Measurements from ENCODE around the gene PRIM2.
"Not testable (repeated sequence)": the region's sequence is repeated elsewhere in the genome, so short reads cannot be mapped to it uniquely, and the experiment has no call there.

PRIM2 gene

GRCh38 chr6:57317060-57317943 lies at the start of gene PRIM2:
Gene PRIM2, plus strand, starts transcription at chr6:57317630. Its CDS starts 816 bp downstream, at chr6:57318446.
- DNase-seq = peak; percentile 81 to 83

DNA sequence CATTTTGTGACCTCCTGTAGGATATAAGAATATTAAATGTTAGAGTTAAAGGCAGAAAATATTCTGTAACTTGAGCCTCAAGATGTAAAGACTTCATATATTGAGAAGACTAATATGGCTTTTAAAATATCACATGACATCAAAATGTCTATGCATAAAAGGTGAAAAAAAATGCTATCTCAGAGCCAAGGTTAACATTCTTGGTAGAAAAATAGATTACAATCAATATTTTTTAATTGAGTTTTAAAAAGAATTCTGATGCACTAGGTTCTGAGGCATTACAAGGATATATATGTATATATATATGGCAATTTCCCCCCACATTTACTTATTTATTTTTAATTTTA lies 49.2 kb upstream of the PRIM2 start:
- no peak for DNase-seq

- DNase-seq = not testable (repeated sequence)
Measured at GRCh38 chr6:57274113-57274824, 43.2 kb upstream of the PRIM2 start.

DNA sequence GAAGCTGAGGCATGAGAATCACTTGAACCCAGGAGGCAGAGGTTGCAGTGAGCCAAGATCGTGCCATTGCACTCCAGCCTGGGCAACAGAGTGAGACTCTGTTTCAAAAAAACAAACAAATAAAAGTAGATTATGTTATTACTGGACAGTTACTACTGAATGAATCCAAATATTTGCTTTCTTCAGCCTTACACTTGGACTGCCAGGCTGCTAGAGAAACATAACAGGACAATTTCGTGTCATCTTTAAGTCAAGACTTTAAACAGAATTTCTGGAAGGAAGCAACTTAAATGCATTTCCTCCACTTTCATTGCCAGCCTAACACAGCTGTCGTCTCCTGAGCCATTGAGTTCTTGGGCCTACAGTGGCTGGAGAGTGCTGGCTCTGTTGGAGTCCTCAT lies 42.0 kb upstream of the PRIM2 start:
- DNase-seq = no peak

- no peak for DNase-seq
Measured at GRCh38 chr6:57276946-57277345, 40.5 kb upstream of the PRIM2 start.

- no peak for DNase-seq
Measured at GRCh38 chr6:57278570-57278969, 38.9 kb upstream of the PRIM2 start.

DNA sequence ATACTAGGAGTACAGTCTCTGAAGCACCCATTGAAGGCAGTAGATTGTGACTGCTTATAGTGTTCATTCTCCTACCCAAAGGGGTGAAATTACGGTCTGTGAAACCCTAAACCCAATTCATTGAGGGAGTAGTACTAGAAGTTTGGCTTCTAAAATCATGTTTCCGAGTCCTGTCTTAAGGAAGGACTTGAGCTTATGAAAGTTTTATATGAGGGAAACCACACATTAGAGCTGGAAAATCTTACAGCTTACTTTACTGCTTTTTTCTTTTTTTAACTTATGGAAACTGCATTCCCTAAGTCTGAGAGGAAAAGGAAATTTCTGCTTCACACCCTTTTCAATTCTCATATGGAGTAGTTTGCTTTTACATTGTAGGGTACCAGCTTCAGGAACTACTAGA lies 38.4 kb upstream of the PRIM2 start:
- no peak for DNase-seq

- DNase-seq = no peak
Measured at GRCh38 chr6:57283106-57283505, 34.3 kb upstream of the PRIM2 start.

DNA sequence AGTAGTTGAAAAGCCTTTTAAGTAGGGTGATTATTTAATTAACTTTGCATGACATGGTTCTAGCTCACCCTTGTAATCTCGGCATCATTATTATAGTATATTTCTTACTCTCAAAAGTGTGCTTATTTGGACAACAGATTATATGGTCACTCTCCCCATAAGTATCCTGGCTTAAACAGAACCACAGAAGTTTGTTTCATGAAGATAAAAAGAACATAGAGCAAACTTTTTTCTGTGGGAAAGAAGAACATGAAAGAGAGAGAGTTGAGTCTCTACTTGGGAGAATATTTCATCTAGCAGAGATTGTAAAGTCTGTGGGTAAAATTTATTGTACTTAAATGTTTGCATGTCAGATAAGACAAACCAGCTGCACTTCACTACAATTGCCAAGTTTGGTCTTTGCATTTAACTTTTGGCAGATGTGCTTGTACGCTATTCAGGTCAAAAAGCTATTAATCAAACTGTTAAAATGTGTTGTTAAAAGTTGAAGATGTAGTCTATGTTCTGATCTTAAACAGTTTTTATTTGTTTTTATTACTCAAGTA lies 33.4 kb upstream of the PRIM2 start:
- DNase-seq = no peak

- not testable (repeated sequence) for DNase-seq
Measured at GRCh38 chr6:57288136-57288535, 29.3 kb upstream of the PRIM2 start.

DNA sequence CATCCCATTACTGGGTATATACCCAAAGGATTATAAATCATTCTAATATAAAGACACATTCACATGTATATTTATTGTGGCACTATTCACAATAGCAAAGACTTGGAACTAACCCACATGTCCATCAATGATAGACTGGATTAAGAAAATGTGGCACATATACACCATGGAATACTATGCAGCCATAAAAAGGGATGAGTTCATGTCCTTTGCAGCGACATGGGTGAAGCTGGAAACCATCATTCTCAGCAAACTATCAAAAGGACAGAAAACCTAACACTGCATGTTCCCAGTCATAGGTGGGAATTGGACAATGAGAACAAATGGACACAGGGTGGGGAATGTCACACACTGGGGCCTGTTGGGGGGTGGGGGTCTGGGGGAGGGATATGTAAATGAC lies 24.0 kb upstream of the PRIM2 start:
- not testable (repeated sequence) for DNase-seq

DNA sequence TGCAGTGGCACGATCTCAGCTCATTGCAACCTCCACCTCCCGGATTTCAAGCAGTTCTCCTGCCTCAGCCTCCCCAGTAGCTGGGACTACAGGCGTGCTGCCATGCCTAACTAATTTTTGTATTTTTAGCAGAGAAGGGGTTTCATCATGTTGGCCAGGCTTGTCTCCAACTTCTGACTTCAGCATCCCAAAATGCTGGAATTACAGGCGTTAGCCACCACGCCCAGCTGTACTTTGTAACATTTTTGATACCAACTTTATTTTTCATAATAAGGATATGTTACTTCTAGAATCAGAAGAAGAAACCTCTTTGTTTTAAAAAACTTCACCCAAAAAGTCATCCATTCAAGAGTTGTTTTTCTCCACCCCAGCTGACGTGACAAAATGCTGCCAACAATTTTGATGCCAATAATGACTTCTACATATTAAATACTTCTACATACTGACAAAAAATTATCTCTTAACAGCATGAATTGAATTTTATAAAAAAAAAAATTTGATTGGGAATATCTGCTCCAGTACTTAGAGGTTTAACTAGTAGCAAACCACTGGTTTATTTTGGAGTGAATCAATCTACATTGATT lies 22.5 kb upstream of the PRIM2 start:
- no peak for DNase-seq

GRCh38 chr6:57297505-57297904 lies 19.9 kb upstream of the PRIM2 start:
- no peak for DNase-seq

DNA sequence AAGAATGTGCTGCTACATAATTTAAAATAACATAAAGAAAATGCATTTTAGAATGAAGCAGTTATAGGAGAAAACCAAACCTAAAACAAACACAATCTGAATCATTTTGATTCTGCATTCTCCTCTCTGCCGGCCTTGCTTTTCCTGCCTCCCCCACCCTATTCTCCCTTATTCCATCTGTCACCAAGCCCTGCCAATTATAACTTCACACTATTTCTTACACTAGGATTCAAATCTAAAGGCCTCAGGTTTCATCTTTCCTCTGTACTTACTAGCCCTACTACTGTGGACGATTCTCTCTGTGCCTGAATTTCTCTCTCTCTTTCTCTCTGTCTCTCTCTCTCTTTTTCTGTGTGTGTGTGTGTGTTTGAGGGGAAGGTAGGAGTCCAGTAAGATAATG lies 18.7 kb upstream of the PRIM2 start:
- no peak for DNase-seq

DNA sequence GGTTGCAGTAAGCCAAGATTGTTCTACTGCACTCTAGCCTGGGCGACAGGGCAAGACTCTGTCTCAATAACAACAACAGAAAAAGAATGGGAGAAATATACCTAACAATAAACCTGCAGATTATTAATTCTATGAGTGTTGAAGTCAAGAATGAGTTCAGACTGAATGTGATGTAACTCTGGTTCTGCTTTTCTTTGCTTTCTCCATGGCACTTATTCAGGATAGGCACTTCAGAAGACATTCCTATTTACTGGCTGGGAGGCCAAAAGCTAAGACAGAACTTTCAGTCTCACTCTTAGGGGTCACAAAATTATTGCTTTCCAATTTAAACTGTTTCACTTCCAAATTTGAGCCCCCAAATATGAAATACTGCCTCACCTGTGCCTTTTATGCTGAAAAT lies 15.7 kb upstream of the PRIM2 start:
- DNase-seq = no peak

- no peak for DNase-seq
Measured at GRCh38 chr6:57302477-57302876, 15.0 kb upstream of the PRIM2 start.

- no peak for DNase-seq
Measured at GRCh38 chr6:57303931-57304681, 13.3 kb upstream of the PRIM2 start.

DNA sequence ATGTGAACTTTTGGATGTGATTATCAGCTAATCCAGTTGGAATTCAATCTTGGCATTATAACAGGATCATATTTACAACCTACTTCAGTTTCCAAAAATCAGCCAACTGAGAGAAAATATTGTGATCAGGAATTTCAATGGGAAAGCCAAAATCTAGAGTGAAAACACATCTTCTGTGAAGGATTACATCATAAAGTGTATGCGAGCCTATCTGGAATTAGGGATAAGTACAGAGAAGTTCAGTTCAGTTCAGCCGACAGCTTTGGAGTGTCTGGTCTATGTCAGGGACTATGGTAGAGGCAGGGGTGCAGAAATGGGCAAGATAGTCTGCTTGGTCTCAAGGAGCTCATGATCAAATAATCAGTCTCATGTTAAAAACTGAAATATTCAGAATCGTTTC lies 12.3 kb upstream of the PRIM2 start:
- no peak for DNase-seq

GRCh38 chr6:57305761-57306160 lies 11.7 kb upstream of the PRIM2 start:
- no peak for DNase-seq

DNA sequence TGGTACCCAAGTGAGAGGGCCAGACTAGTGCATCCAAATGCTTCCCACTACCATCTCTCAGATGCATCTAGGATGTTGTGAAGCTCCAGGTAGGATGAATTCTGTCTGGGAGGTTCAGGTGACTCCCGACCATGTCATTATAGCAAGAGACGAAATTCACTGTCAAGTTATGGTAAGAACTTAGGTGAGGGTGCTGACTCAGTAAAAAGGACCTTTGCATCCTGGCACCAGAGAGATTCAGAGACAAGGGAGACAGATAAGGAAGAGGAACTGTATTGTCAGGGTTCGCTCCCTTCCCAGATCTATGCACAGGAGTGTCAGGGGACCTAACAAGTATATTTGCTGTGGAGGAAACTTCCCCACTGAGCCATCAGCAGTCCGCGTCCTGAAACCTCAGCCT lies 11.2 kb upstream of the PRIM2 start:
- no peak for DNase-seq

GRCh38 chr6:57307850-57308249 lies 9.6 kb upstream of the PRIM2 start:
- no peak for DNase-seq

GRCh38 chr6:57308755-57309154 lies 8.7 kb upstream of the PRIM2 start:
- DNase-seq = not testable (repeated sequence)

All from CD4-positive, alpha-beta T cell treated with Interleukin-4 for 1 hour (primary cell).